SIG-M5 treated with dmso at 0.1 percent for 504 hours (cell line): ENCODE measurements around the gene MOGAT2.
A peak's percentile ranks its signal among the peaks of the same experiment; 100 is the strongest.
"Not testable (repeated sequence)": the region's sequence is repeated elsewhere in the genome, so short reads cannot be mapped to it uniquely, and the experiment has no call there.

Source experiments
- DNase-seq: peaks from one replicate; lab custom pipeline; 2025; ENCODE audit not compliant: unreplicated experiment; lab: John Stamatoyannopoulos, UW

Gene MOGAT2

DNA sequence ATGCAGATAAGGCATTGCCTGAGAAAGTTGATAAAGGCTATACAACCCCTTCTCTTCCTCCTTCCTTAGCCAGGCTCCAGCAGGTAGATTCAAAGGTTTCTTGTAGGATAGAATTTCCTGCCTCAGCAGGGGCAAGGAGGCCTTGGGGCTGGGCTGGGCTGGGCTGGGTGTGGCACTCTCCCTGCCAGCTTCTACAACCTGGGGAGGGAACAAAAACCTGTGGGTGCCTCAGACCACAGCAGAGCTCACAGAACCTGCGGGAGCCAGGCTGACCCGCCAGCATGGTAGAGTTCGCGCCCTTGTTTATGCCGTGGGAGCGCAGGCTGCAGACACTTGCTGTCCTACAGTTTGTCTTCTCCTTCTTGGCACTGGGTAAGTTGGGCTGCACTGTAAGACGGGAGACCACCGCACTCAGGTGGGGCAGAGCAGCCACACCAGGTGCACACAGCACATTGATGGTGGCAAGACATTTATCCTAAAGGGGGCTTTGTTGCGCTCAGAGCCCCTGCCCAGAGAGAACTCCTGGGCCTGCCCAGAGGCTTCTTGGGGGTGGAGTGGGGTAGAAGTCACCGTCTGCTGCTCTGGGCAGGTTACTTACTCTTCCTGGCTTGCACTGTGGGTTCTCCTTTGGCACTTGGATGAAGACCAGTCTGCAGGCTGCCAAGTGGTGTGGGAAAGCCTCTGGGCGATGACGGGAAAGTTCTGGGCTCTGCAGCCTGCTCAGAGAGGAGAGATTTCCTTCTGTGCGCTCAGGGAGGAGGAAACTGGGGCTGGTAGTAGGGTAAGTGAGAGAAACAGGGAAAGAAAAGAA, at the start of gene MOGAT2:
TSS of gene MOGAT2 (plus strand) at position 231 of the 811 bp plus-strand sequence. CDS start at position 282, 51 bp downstream.
- no peak for DNase-seq

DNA sequence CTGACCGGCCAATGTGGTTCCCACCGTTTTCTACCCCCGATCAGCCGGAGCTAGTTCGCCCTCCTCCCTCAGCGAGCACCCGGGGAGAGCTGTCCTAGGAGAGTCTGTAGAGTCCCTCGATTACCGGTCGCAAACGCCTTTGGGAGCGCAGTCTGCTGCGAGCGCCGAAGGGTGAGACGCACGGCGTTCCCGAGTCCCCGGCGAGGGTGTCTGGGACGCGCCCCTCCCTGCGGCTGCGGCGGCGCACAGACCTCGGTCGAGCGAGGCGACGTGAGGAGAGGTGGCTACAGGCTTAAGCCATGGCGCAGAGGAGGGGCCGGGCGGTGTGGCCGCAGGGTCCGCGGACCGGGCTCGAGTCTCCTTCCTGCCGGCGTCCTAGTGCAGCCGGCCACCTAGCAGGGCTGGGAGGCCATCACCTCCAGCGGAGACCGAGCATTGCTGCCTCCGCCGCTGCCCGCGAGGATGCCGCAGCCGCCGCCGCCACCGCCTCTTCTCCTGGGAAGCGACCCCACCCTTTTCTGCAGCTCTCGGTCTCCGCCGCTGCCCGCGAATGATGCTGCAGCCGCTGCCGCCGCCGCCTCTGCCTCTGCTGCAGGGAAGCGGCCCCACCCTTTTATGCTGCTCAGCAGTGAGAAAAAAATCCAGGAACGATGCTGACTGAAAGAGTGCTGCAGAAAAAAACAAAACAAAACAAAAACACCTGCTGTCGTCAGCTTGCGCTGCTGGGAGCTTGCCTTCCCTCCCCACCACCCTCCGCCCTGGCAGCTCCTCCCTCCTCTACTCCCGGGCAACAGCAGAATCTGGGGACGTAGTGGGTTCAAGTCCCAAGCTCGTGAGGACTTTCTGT, 49.0 kb upstream of the MOGAT2 start, which contains the start of gene MAP6:
TSS of gene MAP6 (minus strand) at position 588 of the 847 bp plus-strand sequence. CDS start 669 bp downstream, outside the sequence.
- DNase-seq = no peak

DNA sequence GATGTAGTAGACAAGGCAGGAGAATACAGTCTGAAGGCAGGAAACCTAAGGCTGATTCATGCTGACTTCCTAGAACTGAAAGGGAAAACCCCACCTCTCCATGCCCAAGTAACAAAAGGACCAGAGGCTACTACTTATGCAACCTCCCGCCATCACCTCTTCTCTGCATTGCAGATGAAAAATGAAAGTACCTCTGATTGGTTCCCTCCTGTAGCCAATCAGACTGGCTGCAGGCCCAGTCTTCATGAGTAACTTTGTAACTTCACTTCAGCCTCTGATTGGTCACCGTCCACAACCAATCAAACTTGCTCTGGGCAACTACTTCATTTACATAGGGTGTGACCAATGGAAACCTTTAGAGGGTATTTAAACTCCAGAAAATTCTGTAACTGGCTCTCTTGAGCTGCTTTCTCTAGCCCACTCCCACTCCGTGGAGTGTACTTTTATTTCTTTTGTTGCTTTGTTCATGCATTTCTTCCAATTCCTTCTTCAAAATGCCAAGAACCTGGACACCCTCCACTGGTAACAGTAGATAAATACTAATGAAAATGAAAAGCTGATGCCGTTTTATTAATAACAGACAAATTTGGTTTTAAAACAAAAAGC, 43.6 kb upstream of the MOGAT2 start:
- peak; percentile 40 for DNase-seq

DNA sequence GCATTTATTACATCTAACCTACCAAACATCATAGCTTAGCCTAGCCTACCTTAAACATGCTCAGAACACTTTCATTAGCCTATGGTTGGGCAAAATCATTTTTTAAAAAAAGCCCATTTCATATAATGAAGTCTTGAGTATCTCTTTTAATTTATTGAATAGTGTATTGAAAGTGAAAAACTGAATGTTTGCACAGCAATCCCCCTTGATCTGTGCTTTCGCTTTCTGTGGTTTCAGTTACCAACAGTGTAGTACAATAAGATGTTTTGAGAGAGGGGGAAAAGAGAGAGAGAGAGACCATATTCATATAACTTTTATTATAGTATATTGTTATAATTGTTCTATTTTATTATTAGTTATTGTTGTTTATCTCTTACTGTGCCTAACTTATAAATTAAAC, 40.4 kb upstream of the MOGAT2 start:
- no peak for DNase-seq

DNA sequence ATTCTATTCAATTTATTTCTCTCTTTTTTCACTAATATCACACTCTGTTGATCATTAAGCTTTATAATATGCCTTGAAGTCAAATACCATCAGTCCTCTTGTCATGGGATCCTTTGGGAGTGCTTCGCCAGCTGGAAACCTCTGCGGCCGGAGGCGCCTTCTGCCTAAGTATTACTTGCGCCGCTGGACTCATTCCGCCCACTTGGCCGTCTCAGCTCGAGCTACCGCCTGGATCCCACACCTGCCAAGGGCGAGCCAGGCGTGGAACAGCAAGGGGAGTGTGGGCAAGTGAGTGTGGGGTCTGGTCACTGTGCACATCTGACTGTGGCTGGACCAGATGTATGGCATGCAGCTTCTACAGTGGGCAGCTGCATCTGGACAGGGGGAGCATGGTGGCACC, 39.7 kb upstream of the MOGAT2 start:
- no peak for DNase-seq

DNA sequence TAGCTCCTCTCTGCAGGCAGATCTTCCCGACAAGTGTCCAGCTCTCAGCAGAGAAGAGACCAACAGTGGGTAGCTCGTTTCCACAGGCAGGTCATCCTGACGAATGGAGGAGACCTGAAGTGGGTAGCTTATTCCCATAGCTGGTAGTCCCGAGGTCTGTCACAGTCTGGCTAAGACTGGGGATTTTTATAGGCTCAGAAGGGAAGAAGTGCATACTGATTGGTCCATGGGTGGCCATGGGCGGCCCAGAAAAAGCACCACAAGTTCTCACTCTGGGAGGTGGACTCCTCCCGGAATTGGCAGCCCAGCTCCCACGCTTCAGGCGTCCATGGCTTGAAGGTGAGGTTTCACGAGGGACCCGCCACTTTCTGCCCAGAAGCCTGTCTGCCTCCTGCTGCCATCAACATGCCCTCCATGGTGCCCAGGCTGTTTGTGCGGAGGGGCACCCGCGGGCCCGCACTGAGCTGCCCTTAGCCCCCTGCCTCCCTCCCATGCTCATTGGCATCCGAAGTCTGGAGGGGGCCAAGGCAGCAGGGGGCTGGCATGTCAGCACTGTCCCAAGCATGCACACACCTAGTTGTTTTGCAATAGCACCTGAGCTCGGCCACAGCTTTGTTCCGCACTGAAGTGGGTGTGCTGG, 38.9 kb upstream of the MOGAT2 start:
- no peak for DNase-seq

DNA sequence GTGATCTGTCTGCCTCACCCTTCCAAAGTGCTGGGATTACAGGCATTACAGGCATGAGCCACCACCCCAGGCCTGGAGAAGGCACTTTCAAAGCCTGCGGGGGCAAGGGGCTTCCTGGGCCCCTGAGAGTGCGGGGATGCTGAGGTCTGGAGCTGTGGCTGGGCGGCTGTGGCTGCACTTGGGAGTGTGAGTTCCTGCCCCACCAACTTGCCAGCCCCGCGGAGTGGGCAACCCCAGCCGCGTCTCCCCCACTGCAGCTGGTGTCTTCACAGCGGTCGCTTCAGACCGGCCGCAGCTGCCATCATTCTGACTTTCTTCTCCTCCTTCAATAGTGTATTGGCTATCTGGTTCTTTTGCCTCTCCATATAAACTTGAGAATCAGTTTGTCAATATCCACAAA, 38.1 kb upstream of the MOGAT2 start:
- DNase-seq = no peak

DNA sequence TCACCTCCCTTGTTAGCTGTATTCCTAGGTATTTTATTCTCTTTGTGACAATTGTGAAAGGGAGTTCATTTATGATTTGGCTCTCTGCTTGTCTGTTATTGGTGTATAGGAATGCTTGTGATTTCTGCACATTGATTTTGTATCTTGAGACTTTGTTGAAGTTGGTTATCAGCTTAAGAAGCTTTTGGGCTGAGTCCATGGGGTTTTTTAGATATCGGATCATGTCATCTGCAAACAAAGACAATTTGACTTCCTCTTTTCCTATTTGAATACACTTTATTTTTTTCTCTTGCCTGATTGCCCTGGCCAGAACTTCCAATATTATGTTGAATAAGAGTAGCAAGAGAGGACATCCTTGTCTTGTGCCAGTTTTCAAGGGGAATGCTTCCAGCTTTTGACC, 33.8 kb upstream of the MOGAT2 start:
- DNase-seq = not testable (repeated sequence)

DNA sequence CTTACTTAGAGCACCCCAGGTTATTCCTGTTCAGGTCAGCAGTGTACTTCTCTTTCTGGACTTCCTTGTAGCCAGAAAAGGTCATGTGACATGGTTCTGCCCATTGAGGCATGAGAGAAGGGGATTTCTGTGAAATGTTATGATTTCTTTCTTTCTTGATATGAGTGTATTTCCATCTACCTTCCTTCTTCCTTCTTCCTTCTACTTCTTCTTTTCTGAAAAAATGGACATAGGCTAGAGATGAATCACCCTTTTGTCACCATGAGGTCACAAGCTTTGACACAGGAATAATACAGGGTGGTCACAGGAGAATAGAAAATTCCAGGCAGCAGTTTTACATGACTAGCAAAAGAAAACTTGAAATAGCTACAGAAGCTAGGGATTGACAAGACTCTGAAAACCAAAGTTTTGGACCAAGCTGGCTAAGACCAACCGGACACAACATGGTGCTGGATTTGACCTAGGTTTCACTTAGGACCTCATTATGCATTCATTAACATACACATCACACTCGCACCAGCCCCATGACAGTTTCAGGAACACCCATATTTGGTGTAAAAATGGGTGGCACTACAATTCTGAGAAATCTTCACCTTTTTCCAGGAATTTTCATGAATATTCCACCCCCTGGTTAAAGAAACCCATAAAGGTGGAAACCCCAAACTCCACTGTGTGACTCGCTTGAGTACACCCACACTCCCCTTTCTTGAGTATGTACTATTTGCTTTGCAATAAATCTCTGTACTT, 27.6 kb upstream of the MOGAT2 start:
- peak; percentile 11 for DNase-seq

DNA sequence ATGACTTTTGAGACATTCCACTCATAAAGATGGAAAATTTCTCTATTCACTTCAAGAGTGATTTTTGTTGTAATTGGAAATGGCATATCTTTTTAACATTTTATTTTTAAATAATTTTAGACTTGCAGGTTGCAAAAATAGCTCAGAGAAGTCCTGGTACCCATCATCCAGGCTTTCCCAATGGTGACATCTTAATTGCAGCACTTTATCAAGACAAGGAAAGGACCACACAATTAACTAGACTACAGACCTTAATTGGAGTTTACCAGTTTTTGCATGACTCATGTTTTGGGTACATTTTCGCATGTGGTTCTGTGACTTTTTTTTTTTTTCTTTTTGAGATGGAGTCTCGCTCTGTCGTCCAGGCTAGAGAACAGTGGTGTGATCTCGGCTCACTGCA, 25.8 kb upstream of the MOGAT2 start:
- no peak for DNase-seq

DNA sequence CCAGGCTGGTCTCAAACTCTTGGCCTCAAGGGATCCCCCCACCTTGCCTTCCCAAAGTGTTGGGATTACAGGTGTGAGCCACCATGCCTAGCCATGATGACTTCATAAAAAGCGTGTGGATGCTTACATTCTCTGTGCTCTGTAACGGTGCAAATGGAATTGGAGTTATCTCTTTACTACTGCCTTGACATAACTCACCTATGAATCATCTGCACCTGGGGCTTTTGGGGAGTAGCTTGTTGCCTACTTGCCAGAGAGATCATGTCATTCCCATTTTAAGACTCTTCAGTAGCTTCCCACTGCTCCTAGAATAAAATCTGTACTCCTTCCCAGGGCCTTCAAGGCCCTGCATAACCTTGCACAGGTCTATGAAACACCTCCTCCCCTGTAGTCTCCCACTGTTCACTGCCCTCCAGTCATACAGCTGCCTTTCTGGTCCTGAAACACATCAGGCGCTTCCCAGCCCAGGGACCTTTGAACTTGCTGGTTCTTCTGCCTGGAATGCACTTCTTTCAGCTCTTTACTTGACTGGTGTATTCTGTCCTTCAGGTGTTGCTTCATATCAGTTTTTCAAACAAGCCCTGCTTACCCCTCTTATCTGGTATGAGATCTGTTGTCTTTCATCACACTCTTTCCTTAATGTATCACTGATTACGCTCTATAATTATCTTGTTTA, 19.6 kb upstream of the MOGAT2 start:
- no peak for DNase-seq

DNA sequence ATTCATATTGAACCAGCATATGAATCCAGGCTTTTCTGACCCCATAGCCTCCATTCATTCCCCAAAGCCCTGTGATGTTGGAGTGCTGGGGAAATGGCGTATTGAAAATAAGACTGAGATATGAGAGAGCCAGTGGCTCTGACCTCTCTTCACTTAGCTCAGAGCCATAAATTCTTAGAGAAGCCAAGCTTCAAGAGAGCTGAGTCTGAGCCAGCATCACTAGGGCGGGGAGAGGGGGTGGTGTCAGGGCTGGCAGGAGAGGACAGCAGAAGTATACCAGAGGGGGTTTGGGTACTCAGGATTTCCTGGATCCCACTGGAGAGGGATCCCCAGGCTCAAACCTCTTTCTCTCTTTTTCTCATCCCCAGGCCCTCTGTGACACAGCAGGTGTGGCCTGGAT, 16.7 kb upstream of the MOGAT2 start:
- no peak for DNase-seq

DNA sequence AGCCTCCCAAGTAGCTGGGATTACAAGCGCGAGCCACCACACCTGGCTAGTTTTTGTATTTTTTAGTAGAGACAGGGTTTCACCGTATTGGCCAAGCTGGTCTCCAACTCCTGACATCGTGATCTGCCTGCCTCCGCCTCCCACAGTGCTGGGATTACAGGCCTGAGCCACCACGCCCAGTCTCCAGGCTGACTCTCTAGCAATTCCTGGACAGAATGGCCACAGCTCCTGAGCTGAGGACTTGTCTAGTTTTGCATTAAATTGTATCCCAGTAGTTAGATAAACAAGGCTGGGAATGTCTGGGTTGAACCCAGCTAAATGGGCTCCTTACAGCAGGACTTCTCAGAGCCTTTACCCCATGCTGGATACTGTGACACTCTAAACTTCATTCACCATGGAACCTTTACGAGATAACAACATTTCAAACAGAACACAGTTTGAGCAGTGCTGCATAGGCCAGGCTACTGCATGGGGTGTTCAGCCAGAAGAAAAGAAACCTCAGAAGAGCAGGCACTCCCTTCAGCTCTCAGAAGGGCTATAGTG, 13.9 kb upstream of the MOGAT2 start:
- DNase-seq = no peak

DNA sequence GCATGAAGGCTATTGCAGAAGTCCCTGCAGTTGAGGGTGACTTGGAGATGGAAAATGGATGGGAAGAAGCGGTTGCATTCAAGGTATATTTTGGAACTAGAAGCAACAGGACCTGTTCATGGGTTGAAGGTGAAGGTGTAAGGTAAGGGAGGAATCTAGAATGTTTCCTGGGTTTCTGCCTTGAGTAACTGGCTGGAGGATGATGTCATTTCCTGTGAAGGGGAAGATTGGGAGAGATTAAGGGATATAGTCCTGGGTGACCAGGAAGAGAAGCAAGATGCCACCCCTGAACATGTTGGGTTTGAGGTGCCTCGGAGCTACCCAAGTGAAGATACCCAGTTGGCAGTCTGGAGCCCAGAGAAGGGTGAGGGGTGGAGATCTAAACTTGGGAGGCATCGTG, 12.1 kb upstream of the MOGAT2 start:
- no peak for DNase-seq

DNA sequence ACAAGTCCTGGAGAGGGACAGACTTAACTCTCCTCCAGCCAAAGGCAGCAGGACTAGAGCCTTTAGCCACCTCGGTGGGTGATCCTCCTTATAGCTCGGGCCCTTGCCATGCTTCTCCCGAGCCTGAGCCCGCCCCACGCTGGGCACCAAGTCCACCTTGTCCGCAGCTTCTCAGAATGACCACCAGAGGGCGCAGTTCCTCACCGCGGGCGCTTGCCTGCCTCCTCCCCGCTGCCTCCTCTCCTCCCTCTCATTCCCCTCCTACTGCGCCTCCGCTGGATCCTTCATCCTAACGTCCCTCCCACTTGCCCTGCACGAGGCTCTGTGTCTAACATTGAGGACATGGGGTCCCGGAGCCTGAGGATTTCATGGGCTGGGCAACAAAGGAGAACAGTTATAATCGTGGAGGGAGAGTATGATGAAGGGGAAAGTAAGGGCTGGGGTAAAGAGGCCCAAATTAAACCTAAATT, 11.3 kb upstream of the MOGAT2 start:
- DNase-seq = peak; percentile 75

DNA sequence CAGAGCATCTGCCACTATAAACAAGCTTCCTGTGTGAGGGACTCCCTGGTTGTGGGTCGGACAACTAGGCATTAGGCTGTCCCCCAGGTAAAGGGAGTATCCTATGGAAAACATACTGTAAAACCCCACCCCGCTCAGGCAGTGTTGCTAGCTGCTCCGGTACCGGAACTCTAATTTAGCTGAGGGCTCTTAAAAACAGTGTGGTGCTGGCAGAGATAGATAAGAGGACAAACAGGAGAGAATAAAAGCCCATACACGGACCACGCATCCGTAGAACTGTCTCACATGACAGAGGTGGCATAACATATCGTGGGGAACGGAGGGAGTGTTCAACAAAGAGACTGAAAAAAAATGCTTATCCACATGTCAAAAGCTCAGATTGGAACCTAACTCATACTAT, 3.4 kb upstream of the MOGAT2 start:
- no peak for DNase-seq

DNA sequence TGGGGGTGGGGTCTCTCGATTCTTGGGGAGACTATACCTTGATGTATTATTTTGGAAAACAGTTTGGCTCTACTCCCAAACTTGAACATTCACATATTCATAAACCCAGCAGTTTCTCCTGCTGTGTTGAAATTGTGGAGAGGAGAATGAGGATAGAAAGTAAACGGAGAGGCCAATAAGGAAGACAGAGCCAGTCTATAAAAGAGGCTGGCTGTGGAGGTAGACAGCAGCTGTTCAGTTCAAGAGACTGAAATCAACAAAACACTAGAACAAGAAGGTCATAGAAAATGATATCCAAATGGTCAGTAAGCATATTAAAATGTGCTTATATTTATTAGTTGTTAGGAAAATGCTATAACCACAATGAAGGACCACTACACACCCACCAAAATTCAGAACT, 1.9 kb upstream of the MOGAT2 start:
- DNase-seq = no peak

DNA sequence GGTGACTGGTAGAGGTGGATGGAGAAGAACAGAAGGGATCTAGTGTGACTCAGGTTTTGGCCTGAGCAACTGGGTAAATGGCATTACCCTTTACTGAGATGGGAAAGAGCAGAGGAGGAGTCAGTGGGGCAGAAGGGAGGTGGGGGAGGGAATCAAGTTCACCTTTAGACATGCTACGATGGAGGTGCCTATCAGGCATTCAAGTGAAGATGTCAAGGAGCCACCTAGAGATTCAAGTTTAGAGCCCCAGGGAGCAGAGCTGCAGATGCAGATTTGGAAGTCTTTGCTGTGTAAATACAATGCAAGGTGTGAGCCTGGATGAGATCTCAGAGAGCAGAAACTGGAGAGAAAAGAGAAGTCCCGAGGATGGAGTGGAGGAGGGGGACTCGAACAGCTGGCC, 979 bp upstream of the MOGAT2 start:
- DNase-seq = no peak
